Central memory CD4-positive, alpha-beta T cell (primary cell): ENCODE data around the gene ASPRV1.

Experiments
- DNase-seq: peaks from one replicate; pipeline ENCODE4 v3.0.0; 2022

ASPRV1 gene

GRCh38 chr2:69988086-69988635 lies 26.7 kb upstream of the ASPRV1 start:
- no peak for DNase-seq

GRCh38 chr2:69986691-69987090 lies 25.3 kb upstream of the ASPRV1 start:
- no peak for DNase-seq

GRCh38 chr2:69985688-69986087 lies 24.3 kb upstream of the ASPRV1 start:
- no peak for DNase-seq

GRCh38 chr2:69985216-69985615 lies 23.8 kb upstream of the ASPRV1 start:
- DNase-seq, result no peak

GRCh38 chr2:69983392-69983966 lies 22.0 kb upstream of the ASPRV1 start:
- no peak for DNase-seq

GRCh38 chr2:69979902-69980807 lies 18.7 kb upstream of the ASPRV1 start:
- no peak for DNase-seq

GRCh38 chr2:69977906-69978482 lies 16.6 kb upstream of the ASPRV1 start:
- no peak for DNase-seq

GRCh38 chr2:69977186-69977585 lies 15.8 kb upstream of the ASPRV1 start:
- no peak for DNase-seq

GRCh38 chr2:69975853-69976462 lies 14.5 kb upstream of the ASPRV1 start:
- no peak for DNase-seq

- no peak for DNase-seq
These were observed 13.9 kb upstream of the ASPRV1 start for GRCh38 chr2:69975136-69975852.

- DNase-seq, result no peak
These were observed 11.9 kb upstream of the ASPRV1 start for GRCh38 chr2:69973335-69973735.

- DNase-seq, result no peak
These were observed 11.4 kb upstream of the ASPRV1 start for GRCh38 chr2:69972822-69973221.

GRCh38 chr2:69969991-69970390 lies 8.6 kb upstream of the ASPRV1 start:
- DNase-seq, result no peak

- no peak for DNase-seq
These were observed 7.9 kb upstream of the ASPRV1 start for GRCh38 chr2:69969126-69969983.

- DNase-seq, result no peak
These were observed 7.2 kb upstream of the ASPRV1 start for GRCh38 chr2:69968609-69969008.

- DNase-seq, result no peak
These were observed 5.1 kb upstream of the ASPRV1 start for GRCh38 chr2:69966496-69966895.

- no peak for DNase-seq
These were observed 4.5 kb upstream of the ASPRV1 start for GRCh38 chr2:69965756-69966445.

- no peak for DNase-seq
These were observed 3.0 kb upstream of the ASPRV1 start for GRCh38 chr2:69964353-69964841.

- DNase-seq, result no peak
These were observed 1.7 kb upstream of the ASPRV1 start for GRCh38 chr2:69962986-69963730.

GRCh38 chr2:69960821-69961220 lies 610 bp downstream of the ASPRV1 start:
- DNase-seq, result no peak
